IPS-20b (cell line): ENCODE data around the gene PRPS1.

Experiments used
- H3K27ac ChIP-seq: one replicate; pipeline ENCODE4 v1.5.1; 2013; ENCODE audit warnings: low read length
- H3K27me3 ChIP-seq: 2 replicates; pipeline ENCODE4 v1.6.1; 2013; ENCODE audit warnings: mild to moderate bottlenecking, low read length, inconsistent platforms; ENCODE audit not compliant: insufficient read depth
- H3K36me3 ChIP-seq: 2 replicates; pipeline ENCODE4 v1.6.1; 2013; ENCODE audit warnings: low read depth, mild to moderate bottlenecking, inconsistent platforms, low read length, moderate library complexity; ENCODE audit not compliant: insufficient read depth
- H3K4me1 ChIP-seq: 2 replicates; pipeline ENCODE4 v1.6.1; 2013; ENCODE audit warnings: mild to moderate bottlenecking, control low read depth, inconsistent platforms, low read length, moderate library complexity; ENCODE audit not compliant: insufficient read depth
- H3K4me3 ChIP-seq: 2 replicates; pipeline ENCODE4 v1.5.1; 2013; ENCODE audit warnings: mild to moderate bottlenecking, low read length, inconsistent platforms
- H3K9ac ChIP-seq: 2 replicates; pipeline ENCODE4 v1.6.1; 2013; ENCODE audit warnings: low read depth, mild to moderate bottlenecking, inconsistent platforms, low read length, moderate library complexity
- H3K9me3 ChIP-seq: 2 replicates; pipeline ENCODE4 v1.6.1; 2013; ENCODE audit warnings: mild to moderate bottlenecking, low read depth, low read length, inconsistent platforms; ENCODE audit not compliant: insufficient read depth

PRPS1 gene

DNA sequence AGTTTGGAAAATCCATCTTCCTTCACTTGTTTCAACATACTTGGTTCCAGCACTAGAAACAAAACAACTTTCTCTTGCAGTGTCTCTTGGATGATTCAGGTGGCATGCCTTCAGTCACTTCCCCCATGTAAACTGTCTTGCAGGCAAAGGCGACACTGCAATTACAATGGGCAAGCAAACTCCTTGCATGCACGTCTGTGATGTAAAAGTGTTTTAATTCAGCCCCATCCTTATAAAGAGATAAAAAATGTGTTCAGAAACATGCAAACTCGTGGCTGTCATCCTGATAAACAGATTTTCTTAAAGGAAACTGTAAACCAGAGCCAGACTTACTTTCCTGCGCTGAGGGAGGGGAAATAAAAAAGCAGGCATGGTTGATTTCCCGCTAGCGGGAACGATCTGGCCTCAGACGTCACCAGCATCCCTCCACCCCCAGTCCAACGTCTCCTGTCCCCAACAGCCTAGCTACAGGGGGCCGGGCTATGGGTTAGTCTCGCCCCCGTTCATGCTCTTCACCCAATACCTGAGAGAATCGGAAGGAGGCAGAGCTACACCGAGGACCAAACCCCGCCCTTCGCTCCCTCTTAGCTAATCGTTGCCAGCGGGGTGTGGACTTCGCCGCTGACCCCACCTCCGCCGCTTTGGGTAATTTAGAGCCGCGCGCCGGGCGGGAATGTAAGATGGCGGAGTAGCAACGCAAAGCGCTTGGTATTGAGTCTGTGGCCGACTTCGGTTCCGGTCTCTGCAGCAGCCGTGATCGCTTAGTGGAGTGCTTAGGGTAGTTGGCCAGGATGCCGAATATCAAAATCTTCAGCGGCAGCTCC lies at the start of gene PRPS1:
PRPS1 (plus strand) TSS at position 673 of the 824 bp plus-strand sequence; CDS start at position 792, 119 bp downstream.
- Histone ChIP-seq H3K9me3 (no peaks in the 10 kb centered on the region), H3K27ac (peak within 1 kb of the TSS; percentile 60), H3K36me3 (no peaks in the 10 kb centered on the region), H3K4me1 (peaks cover 3% of the 10 kb centered on the region; the same call in 1 of the 2 replicates), H3K9ac (peak within 1 kb of the TSS; percentile 89), H3K4me3 (peak within 1 kb of the TSS; percentile 79), H3K27me3 (no peaks in the 10 kb centered on the region)

DNA sequence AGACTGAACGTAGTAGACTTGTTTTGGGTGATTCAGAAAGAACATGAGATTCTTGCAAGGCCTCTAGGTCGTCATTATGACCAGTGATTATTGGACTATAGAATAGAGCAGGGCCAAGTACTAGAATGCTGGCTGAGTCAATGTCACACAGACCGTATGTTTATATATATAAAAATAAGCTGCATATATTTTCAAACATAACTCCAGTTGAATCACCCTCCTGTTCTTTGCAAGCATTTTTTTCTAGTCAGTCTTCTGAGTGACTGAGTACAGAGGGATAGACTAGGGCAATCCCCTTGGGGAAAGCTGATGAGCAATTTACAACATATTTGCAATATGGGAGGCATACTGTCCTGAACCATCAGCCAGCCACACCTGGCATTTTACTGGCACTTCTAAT lies 48.4 kb upstream of the PRPS1 start:
- no peak overlapping the region for H3K9ac ChIP-seq
- H3K9me3 ChIP-seq = no peaks in the 10 kb centered on the region
- H3K27me3 ChIP-seq = no peaks in the 10 kb centered on the region
- H3K4me1 ChIP-seq = no peaks in the 10 kb centered on the region
- no peaks in the 10 kb centered on the region for H3K36me3 ChIP-seq
- no peak overlapping the region for H3K27ac ChIP-seq
- no peak overlapping the region for H3K4me3 ChIP-seq

DNA sequence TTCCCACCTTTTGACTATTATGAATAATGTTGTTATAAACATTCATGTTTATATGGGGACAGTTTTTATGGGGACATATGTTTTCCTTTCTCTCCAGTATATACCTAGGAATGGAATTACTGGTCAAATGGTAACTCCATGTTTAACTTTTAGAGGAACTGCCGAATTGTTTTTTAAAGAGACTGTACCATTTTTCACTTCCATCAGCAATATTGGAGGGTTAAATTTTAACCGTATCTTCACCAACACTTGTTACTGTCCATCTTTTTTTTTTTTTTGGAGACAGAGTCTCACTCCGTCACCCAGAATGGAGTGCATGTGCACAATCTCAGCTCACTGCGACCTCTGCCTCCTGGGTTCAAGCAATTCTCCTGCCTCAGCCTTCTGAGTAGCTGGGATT lies 46.4 kb upstream of the PRPS1 start:
- H3K36me3 ChIP-seq = no peaks in the 10 kb centered on the region
- H3K9ac ChIP-seq = no peak overlapping the region
- no peak overlapping the region for H3K4me3 ChIP-seq
- no peaks in the 10 kb centered on the region for H3K9me3 ChIP-seq
- no peak overlapping the region for H3K27ac ChIP-seq
- H3K27me3 ChIP-seq = no peaks in the 10 kb centered on the region
- no peaks in the 10 kb centered on the region for H3K4me1 ChIP-seq

- H3K4me1 ChIP-seq = no peaks in the 10 kb centered on the region
- no peaks in the 10 kb centered on the region for H3K27me3 ChIP-seq
- H3K9me3 ChIP-seq = no peaks in the 10 kb centered on the region
- no peak overlapping the region for H3K27ac ChIP-seq
- no peak overlapping the region for H3K4me3 ChIP-seq
- H3K9ac ChIP-seq = no peak overlapping the region
- H3K36me3 ChIP-seq = no peaks in the 10 kb centered on the region
Observed at GRCh38 chrX:107589243-107589642, 39.1 kb upstream of the PRPS1 start.

- Histone ChIP-seq H3K36me3 (no peaks in the 10 kb centered on the region), H3K27me3 (no peaks in the 10 kb centered on the region), H3K27ac (no peak overlapping the region), H3K4me1 (no peaks in the 10 kb centered on the region), H3K4me3 (no peak overlapping the region), H3K9me3 (no peaks in the 10 kb centered on the region), H3K9ac (no peak overlapping the region)
Observed at GRCh38 chrX:107596651-107597050, 31.7 kb upstream of the PRPS1 start.

DNA sequence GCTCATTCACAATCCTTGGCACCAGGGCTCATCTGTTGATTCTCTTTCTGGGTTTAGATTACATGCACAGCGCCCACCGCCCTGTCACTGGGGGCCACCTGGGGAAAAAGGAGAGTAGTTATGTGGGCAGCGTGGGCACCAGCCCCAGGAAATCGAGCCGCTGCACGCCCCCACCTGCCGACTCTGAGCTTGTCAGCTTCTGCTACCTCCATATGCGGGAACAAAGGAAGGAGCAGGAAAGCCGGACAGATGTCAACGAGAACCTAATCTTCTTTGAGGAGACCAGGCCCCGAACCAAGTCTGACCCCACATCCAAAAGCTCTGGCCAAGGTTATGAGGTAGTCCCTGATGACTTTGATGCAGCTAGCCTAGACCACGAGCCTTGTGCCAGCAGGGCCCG lies 31.0 kb upstream of the PRPS1 start:
- Histone ChIP-seq H3K9ac (no peak overlapping the region), H3K9me3 (no peaks in the 10 kb centered on the region), H3K27ac (no peak overlapping the region), H3K4me3 (no peak overlapping the region), H3K36me3 (no peaks in the 10 kb centered on the region), H3K4me1 (no peaks in the 10 kb centered on the region), H3K27me3 (no peaks in the 10 kb centered on the region)

DNA sequence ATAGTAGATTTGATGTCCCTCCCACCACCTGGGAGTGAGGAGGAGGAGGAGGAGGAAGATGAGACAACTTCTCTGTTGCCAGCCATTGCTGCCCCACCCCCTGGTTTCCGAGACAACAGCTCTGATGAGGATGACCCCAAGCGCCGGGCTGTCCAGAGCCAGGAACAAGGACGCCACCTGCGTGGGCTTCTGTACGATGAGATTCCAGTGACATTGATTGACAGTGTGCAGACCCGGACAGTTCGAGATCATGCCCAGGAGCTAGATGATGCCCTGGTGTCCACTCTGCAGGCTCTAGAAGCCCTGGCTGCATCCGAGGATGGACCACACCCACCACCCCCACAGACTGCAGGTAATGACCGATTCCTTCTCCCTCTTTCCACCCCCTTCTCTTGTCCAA lies 30.5 kb upstream of the PRPS1 start:
- Histone ChIP-seq H3K36me3 (no peaks in the 10 kb centered on the region), H3K4me1 (no peaks in the 10 kb centered on the region), H3K9ac (no peak overlapping the region), H3K27me3 (no peaks in the 10 kb centered on the region), H3K4me3 (no peak overlapping the region), H3K27ac (no peak overlapping the region), H3K9me3 (no peaks in the 10 kb centered on the region)

- Histone ChIP-seq H3K36me3 (no peaks in the 10 kb centered on the region), H3K27ac (no peak overlapping the region), H3K4me1 (no peaks in the 10 kb centered on the region), H3K9ac (no peak overlapping the region), H3K27me3 (no peaks in the 10 kb centered on the region), H3K9me3 (no peaks in the 10 kb centered on the region), H3K4me3 (no peak overlapping the region)
Observed at GRCh38 chrX:107599450-107599861, 28.9 kb upstream of the PRPS1 start.

DNA sequence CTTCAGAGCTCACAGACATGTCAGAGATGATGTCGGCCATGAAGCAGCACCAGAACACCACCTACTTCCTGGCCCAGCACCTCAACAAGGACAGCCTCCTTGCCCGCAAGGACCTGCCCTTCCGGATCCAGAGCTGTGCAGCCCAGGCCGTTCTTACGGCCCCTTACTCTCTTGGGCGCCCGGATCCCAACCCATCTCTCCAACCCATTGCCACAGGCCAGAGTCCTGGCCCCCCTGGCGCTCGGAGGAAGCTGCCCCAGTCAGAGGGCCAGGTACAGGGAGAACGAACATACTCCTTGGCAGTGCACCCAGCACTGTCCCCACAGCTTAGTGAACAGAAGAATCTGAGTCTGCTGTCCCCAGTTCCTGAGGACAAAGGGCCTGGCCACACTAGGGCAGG lies 27.9 kb upstream of the PRPS1 start:
- no peak overlapping the region for H3K9ac ChIP-seq
- H3K4me1 ChIP-seq = no peaks in the 10 kb centered on the region
- no peak overlapping the region for H3K4me3 ChIP-seq
- no peaks in the 10 kb centered on the region for H3K36me3 ChIP-seq
- H3K27me3 ChIP-seq = no peaks in the 10 kb centered on the region
- H3K27ac ChIP-seq = no peak overlapping the region
- H3K9me3 ChIP-seq = no peaks in the 10 kb centered on the region

DNA sequence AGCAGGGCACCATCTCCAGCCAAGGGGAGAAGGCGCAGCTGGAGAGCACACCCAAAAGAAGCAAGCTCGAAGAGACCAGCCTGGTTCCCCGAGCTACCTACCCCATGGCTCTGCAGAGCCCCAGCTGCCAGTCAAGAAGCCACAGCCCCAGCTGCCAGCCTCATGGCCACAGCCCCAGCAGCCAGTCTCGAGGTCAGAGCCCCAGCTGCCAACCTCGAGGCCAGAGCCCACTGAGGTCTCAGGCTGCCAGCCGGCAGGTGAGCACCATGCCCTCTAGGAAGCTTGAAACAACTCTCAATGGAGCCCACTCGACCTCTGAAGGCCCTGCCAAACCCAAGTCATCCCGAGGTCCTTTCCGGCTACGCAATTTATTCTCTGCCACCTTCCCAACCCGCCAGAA lies 27.0 kb upstream of the PRPS1 start:
- Histone ChIP-seq H3K27me3 (no peaks in the 10 kb centered on the region), H3K36me3 (no peaks in the 10 kb centered on the region), H3K4me1 (no peaks in the 10 kb centered on the region), H3K9ac (no peak overlapping the region), H3K27ac (no peak overlapping the region), H3K4me3 (no peak overlapping the region), H3K9me3 (no peaks in the 10 kb centered on the region)

GRCh38 chrX:107601759-107602158 lies 26.6 kb upstream of the PRPS1 start:
- Histone ChIP-seq H3K4me3 (no peak overlapping the region), H3K36me3 (no peaks in the 10 kb centered on the region), H3K27me3 (no peaks in the 10 kb centered on the region), H3K27ac (no peak overlapping the region), H3K9ac (no peak overlapping the region), H3K4me1 (no peaks in the 10 kb centered on the region), H3K9me3 (no peaks in the 10 kb centered on the region)

GRCh38 chrX:107602694-107603239 lies 25.5 kb upstream of the PRPS1 start:
- Histone ChIP-seq H3K27me3 (no peaks in the 10 kb centered on the region), H3K4me3 (no peak overlapping the region), H3K4me1 (no peaks in the 10 kb centered on the region), H3K9ac (no peak overlapping the region), H3K36me3 (no peaks in the 10 kb centered on the region), H3K27ac (no peak overlapping the region), H3K9me3 (no peaks in the 10 kb centered on the region)
